Panc1 (cell line): ENCODE results near the gene TSR3. TPM values are rescaled to one million over a fixed set of nuclear protein-coding genes. Genes with fewer than 3 reads are reported as not detected.

ENCODE experiments used
- ATAC-seq: fragments of 200-7000 bp; cut with Tn5 transposase; 2 replicates; pipeline ENCODE4 v1.9.1; 2020; ENCODE audit warnings: mild to moderate bottlenecking, moderate library complexity
- BruUV-seq: library from RNA; stranded (reverse); fragments of 400-500 nt; replicated peaks from 2 replicates; lab custom pipeline; 2021; lab: Mats Ljungman, UMichigan
- CTCF ChIA-PET: fragments of 300-600 bp; sonication (Branson Sonifier 250); formaldehyde crosslinking; loops from one replicate; lab custom pipeline; 2022; ENCODE audit warnings: antibody characterized with exemption; lab: Charles Lee
- POLR2A ChIA-PET: fragments of 300-600 bp; sonication (Branson Sonifier 250); formaldehyde crosslinking; loops from one replicate; lab custom pipeline; 2022; ENCODE audit warnings: antibody characterized with exemption; lab: Charles Lee
- DNase-seq: peaks from one replicate; pipeline ENCODE4 v3.0.0-alpha.2; 2010; ENCODE audit warnings: low read depth, low spot score
- H3K27ac ChIP-seq: 2 replicates; pipeline ENCODE4 v1.5.1; 2011; ENCODE audit warnings: mild to moderate bottlenecking, low read length, inconsistent platforms
- H3K27me3 ChIP-seq: fragments of 200-500 bp; sonication (Bioruptor generic); 2 replicates; pipeline ENCODE4 v1.6.0; 2014; ENCODE audit warnings: low read length, inconsistent platforms; ENCODE audit not compliant: control insufficient read depth, insufficient read depth
- H3K36me3 ChIP-seq: fragments of 200-500 bp; sonication (Bioruptor generic); 2 replicates; pipeline ENCODE4 v1.5.1; 2014; ENCODE audit warnings: inconsistent platforms, mild to moderate bottlenecking, low read length, moderate library complexity; ENCODE audit not compliant: control insufficient read depth, insufficient read depth
- H3K4me1 ChIP-seq: 2 replicates; pipeline ENCODE4 v1.5.1; 2011; ENCODE audit warnings: inconsistent platforms, mild to moderate bottlenecking, low read length, moderate library complexity; ENCODE audit not compliant: control insufficient read depth, insufficient read depth
- H3K4me3 ChIP-seq, 2 experiments: 2 replicates each; pipeline ENCODE4 v1.5.1; 2011 to 2012; ENCODE audit warnings: low read depth in 2 of 2, low read length in 2 of 2, mild to moderate bottlenecking in 2 of 2, inconsistent platforms in 1 of 2, moderate library complexity in 1 of 2
- H3K9me3 ChIP-seq: fragments of 200-500 bp; sonication (Bioruptor generic); 2 replicates; pipeline ENCODE4 v1.5.1; 2014; ENCODE audit warnings: low read depth, mild to moderate bottlenecking, inconsistent platforms, low read length, moderate library complexity; ENCODE audit not compliant: control insufficient read depth, insufficient read depth
- POLR2AphosphoS5 ChIP-seq: IDR thresholded peaks from 2 replicates; pipeline ENCODE4 v1.6.1; 2012; ENCODE audit warnings: mild to moderate bottlenecking, low read depth, low read length, moderate library complexity
- REST ChIP-seq, 2 experiments: IDR thresholded peaks; 2 replicates each; pipeline ENCODE4 v1.6.1; 2011 to 2012; ENCODE audit warnings: low read depth in 2 of 2, control low read depth in 1 of 2, low read length in 1 of 2, mild to moderate bottlenecking in 1 of 2, moderate library complexity in 1 of 2; ENCODE audit not compliant: insufficient read depth in 1 of 2
- SIN3A ChIP-seq: IDR thresholded peaks from 2 replicates; pipeline ENCODE4 v1.6.1; 2012; ENCODE audit warnings: low read depth, mild to moderate bottlenecking, low read length, moderate library complexity, borderline replicate concordance; ENCODE audit not compliant: insufficient read depth
- TCF7L2 ChIP-seq: IDR thresholded peaks from 2 replicates; pipeline ENCODE4 v1.6.1; 2011; ENCODE audit warnings: mild to moderate bottlenecking, low read depth, low read length, inconsistent platforms
- in situ Hi-C: cut with HindIII; loops from 2 replicates; pipeline ENCODE4 v1.10.0; 2016; ENCODE audit warnings: low sequenced_read_pairs, low pct_unique_long_range_greater_than_20kb
- intact Hi-C: fragments of 100-400 bp; cut with micrococcal nuclease; formaldehyde crosslinking; loops from one replicate; pipeline ENCODE4 v1.10.0; 2022; ENCODE audit not compliant: unreplicated experiment
- total RNA-seq: library from RNA; stranded (reverse); gene quantifications from one replicate; pipeline ENCODE4 v1.2.1, GENCODE V29; 2021; ENCODE audit not compliant: unreplicated experiment
- TF ChIP-seq, protein P1 (sequence below): fragments of 450-650 bp; IDR thresholded peaks from 2 replicates; pipeline ENCODE4 v1.5.1; 2017; ENCODE audit warnings: mild to moderate bottlenecking

The TSR3 gene
- total RNA-seq, 1 experiment from 2014 or later = 89.7 TPM

- DNase-seq (no peak), ATAC-seq (no peak)
- no peaks in the 10 kb centered on the region for H3K9me3 ChIP-seq
- H3K27me3 ChIP-seq = no peaks in the 10 kb centered on the region
- no peak overlapping the region for H3K4me3 ChIP-seq
- no peak overlapping the region for H3K27ac ChIP-seq
- in situ Hi-C loops (no loop called here), intact Hi-C loops (no loop called here)
- no peaks in the 10 kb centered on the region for H3K36me3 ChIP-seq
- ChIA-PET CTCF (no interaction called here), POLR2A (no interaction called here)
- TF ChIP-seq TCF7L2 (no peak), SIN3A (no peak), POLR2AphosphoS5 (no peak), REST (IDR thresholded peaks at IDR 0.05; ENCODE audit: insufficient read depth in 1 of 2, low read depth in 2 of 2, low read length in 1 of 2) (no peak)
- TF ChIP-seq, protein P1, sequence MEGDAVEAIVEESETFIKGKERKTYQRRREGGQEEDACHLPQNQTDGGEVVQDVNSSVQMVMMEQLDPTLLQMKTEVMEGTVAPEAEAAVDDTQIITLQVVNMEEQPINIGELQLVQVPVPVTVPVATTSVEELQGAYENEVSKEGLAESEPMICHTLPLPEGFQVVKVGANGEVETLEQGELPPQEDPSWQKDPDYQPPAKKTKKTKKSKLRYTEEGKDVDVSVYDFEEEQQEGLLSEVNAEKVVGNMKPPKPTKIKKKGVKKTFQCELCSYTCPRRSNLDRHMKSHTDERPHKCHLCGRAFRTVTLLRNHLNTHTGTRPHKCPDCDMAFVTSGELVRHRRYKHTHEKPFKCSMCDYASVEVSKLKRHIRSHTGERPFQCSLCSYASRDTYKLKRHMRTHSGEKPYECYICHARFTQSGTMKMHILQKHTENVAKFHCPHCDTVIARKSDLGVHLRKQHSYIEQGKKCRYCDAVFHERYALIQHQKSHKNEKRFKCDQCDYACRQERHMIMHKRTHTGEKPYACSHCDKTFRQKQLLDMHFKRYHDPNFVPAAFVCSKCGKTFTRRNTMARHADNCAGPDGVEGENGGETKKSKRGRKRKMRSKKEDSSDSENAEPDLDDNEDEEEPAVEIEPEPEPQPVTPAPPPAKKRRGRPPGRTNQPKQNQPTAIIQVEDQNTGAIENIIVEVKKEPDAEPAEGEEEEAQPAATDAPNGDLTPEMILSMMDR = no peak
- BruUV-seq = no TSS peak
- H3K4me1 ChIP-seq = no peaks in the 10 kb centered on the region
These were observed 42.8 kb upstream of the TSR3 start for GRCh38 chr16:1394367-1394951.

DNA sequence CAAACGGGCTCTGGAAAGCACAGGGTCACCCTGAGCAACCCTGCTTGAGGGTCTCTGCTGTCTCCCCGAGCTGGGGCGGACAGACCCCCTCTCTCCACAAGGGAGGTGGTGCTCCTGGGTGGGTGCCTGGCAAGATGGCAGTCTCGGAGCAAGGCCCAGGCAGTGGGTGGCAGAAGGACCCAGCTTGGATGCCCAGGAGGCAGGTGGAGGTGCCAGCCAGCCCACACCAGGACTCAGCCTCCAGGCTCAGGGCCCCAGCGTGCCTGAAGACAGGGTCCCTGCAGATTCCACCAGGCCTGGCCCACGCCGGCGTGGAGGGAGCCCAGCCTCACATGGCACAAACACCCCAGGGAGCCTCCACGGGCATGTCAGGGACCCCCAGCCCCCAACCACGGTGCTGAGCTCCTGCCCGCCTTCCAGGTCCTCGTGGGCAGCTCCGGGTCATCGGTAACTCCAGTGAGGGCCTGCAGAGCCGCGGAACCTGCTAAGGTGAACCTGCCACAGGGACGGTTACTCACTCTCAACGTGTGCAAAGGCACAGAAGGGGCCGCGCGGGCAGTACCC, 42.0 kb upstream of the TSR3 start:
- Histone ChIP-seq H3K36me3 (no peaks in the 10 kb centered on the region), H3K9me3 (no peaks in the 10 kb centered on the region), H3K27ac (no peak overlapping the region), H3K27me3 (no peaks in the 10 kb centered on the region), H3K4me3 (no peak overlapping the region), H3K4me1 (no peaks in the 10 kb centered on the region)
- no peak for TF ChIP-seq REST (IDR thresholded peaks at IDR 0.05; ENCODE audit: insufficient read depth in 1 of 2, low read depth in 2 of 2, low read length in 1 of 2)
- intact Hi-C loops = no loop called here
- no TSS peak for BruUV-seq
- ChIA-PET POLR2A (no interaction called here), CTCF (no interaction called here)
- ATAC-seq (no peak), DNase-seq (no peak)
- in situ Hi-C loops = no loop called here
